Fibroblast of gingiva (primary cell): ENCODE data around the gene CAMSAP1.

Source experiments
- DNase-seq: peaks from one replicate; pipeline ENCODE4 v3.0.0-alpha.2; 2011; ENCODE audit warnings: low read depth

Gene CAMSAP1

GRCh38 chr9:135814421-135815095, 92.8 kb downstream of the CAMSAP1 start:
- DNase-seq: no peak

GRCh38 chr9:135813671-135814290, 93.6 kb downstream of the CAMSAP1 start:
- no peak for DNase-seq

GRCh38 chr9:135812961-135813360, 94.4 kb downstream of the CAMSAP1 start:
- DNase-seq: no peak

- DNase-seq: no peak
Measured at GRCh38 chr9:135811801-135812200, 95.5 kb downstream of the CAMSAP1 start.

GRCh38 chr9:135810806-135811575, 96.4 kb downstream of the CAMSAP1 start:
- no peak for DNase-seq

GRCh38 chr9:135809166-135809565, 98.2 kb downstream of the CAMSAP1 start:
- DNase-seq: peak; percentile 59

- DNase-seq: no peak
Measured at GRCh38 chr9:135805422-135806022, 101.8 kb downstream of the CAMSAP1 start.

GRCh38 chr9:135804581-135805421, 102.5 kb downstream of the CAMSAP1 start:
- no peak for DNase-seq

- no peak for DNase-seq
Measured at GRCh38 chr9:135803441-135803840, 103.9 kb downstream of the CAMSAP1 start.

GRCh38 chr9:135802876-135803419, 104.4 kb downstream of the CAMSAP1 start:
- no peak for DNase-seq

- no peak for DNase-seq
Measured at GRCh38 chr9:135801070-135801469, 106.3 kb downstream of the CAMSAP1 start.

GRCh38 chr9:135799261-135799660, 108.1 kb downstream of the CAMSAP1 start:
- no peak for DNase-seq

GRCh38 chr9:135798263-135798585, 109.1 kb downstream of the CAMSAP1 start:
- DNase-seq: no peak

GRCh38 chr9:135797507-135798262, 109.7 kb downstream of the CAMSAP1 start:
- peak; percentile 57 for DNase-seq

- DNase-seq: no peak
Measured at GRCh38 chr9:135796784-135797485, 110.4 kb downstream of the CAMSAP1 start.

GRCh38 chr9:135795391-135795790, 112.0 kb downstream of the CAMSAP1 start:
- DNase-seq: no peak

- DNase-seq: no peak
Measured at GRCh38 chr9:135794361-135794885, 112.9 kb downstream of the CAMSAP1 start.

- no peak for DNase-seq
Measured at GRCh38 chr9:135794057-135794335, 113.3 kb downstream of the CAMSAP1 start.

GRCh38 chr9:135793221-135794056, 113.9 kb downstream of the CAMSAP1 start:
- no peak for DNase-seq
